Heart right ventricle (tissue), 16 donors: ENCODE measurements around the gene IGFALS. TPM values are rescaled to one million over a fixed set of nuclear protein-coding genes. Genes with fewer than 3 reads are reported as not detected.

Experiments used
- ATAC-seq, 8 donors: fragments of 200-7000 bp; cut with Tn5 transposase; one replicate each; pipeline ENCODE4 v1.9.1; 2020; ENCODE audit warnings: mild to moderate bottlenecking in 8 of 8, moderate library complexity in 8 of 8, moderate number of reproducible peaks in 1 of 8
- DNase-seq, 2 donors: peaks; one replicate each; pipeline ENCODE4 v3.0.0-alpha.2; 2020
- H3K27ac ChIP-seq, 10 donors: fragments of 200-600 bp; sonication (generic) in 2 of 10; one replicate each; pipeline versions ENCODE4 v1.5.0 to v1.8.0; 2020 to 2022; ENCODE audit warnings: mild to moderate bottlenecking in 3 of 10
- H3K27me3 ChIP-seq, 7 donors: fragments of 200-600 bp; one replicate each; pipeline ENCODE4 v1.8.0; 2021 to 2022; ENCODE audit warnings: mild to moderate bottlenecking in 2 of 7
- H3K36me3 ChIP-seq, 9 donors: fragments of 200-600 bp; sonication (generic) in 1 of 9; one replicate each; pipeline versions ENCODE4 v1.5.0 to v1.8.0; 2020 to 2022; ENCODE audit warnings: mild to moderate bottlenecking in 2 of 9
- H3K4me1 ChIP-seq, 9 donors: fragments of 200-600 bp; sonication (generic) in 1 of 9; one replicate each; pipeline versions ENCODE4 v1.5.0 to v1.8.0; 2020 to 2022; ENCODE audit warnings: mild to moderate bottlenecking in 4 of 9
- H3K4me3 ChIP-seq, 10 donors: fragments of 200-600 bp; sonication (generic) in 2 of 10; one replicate each; pipeline versions ENCODE4 v1.5.0 to v1.8.0; 2020 to 2022; ENCODE audit warnings: mild to moderate bottlenecking in 7 of 10, moderate library complexity in 2 of 10
- H3K9me3 ChIP-seq, 11 donors: fragments of 200-600 bp in 10 of 11; sonication (generic) in 2 of 11; one replicate each; pipeline versions ENCODE4 v1.5.0 to v1.8.0; 2013 to 2022; ENCODE audit warnings: mild to moderate bottlenecking in 2 of 11, control low read depth in 1 of 11, moderate library complexity in 1 of 11
- WGBS, 2 donors: extraction: QIAGEN DNeasy Blood & Tissue Kit; methylation state at CpG; one replicate each; pipeline ENCODE4 v1.1.7; 2013; ENCODE audit warnings: inconsistent platforms in 1 of 2; 5-methylcytosine and 5-hydroxymethylcytosine counted together
- intact Hi-C, 10 donors: fragments of 100-400 bp; cut with DNase I; formaldehyde crosslinking; loops; one replicate each; pipeline versions ENCODE4 v1.11.1 to v1.14.2; 2022
- polyA plus RNA-seq, 2 donors: library from polyadenylated mRNA; stranded (reverse); fragments of 200-250 nt; gene quantifications; one replicate each; pipeline ENCODE4 v1.2.3, GENCODE V29; 2013
- total RNA-seq, 10 donors: library from RNA; stranded (reverse); fragmentation: NEBNext Ultra II Directional in 3 of 10; extraction: Animal tissue kit (Norgen Biotek cat#: 25700) in 3 of 10; gene quantifications; one replicate each; pipeline versions ENCODE4 v1.2.1 to v1.2.4, GENCODE V29; 2021 to 2023
- TF ChIP-seq, protein P1 (sequence below), 9 donors: fragments of 200-600 bp; sonication (generic) in 2 of 9; IDR thresholded peaks; one replicate each; pipeline versions ENCODE4 v1.5.0 to v1.8.0; 2021 to 2022; ENCODE audit warnings: antibody characterized with exemption in 9 of 9, mild to moderate bottlenecking in 5 of 9, moderate library complexity in 1 of 9
- donor health status: Arrhythmogenic right ventricular cardiomyopathy.
- donor health status: ischemic (EF 13 %, LVEDD 7.1; RV severe dilation, severe dysfunction).
- donor health status: healthy with polysubstance abuse.
- donor health status: DM: no; HTN: yes; CAD: no.
- donor health status: DM: no; HTN: no; CAD: no.
- donor health status: ischemic (EF 25% LVEDD 6.9; RV normal size, moderate dysfunction).
- donor health status: ischemic (EF 25% LVEDD 5.7; RV mildly dilated, moderate dysfunction).
- donor health status: healthy.
- donor health status: DM: yes; HTN: yes; CAD: no.
- donor health status: Ischemic cardiomyopathy.
- donor health status: ischemic (EF 35%, LVEDD 5.7; RV mildly dilated, moderate dysfunction).
- donor health status: nonischemic (EF 11% LVEDD 7.7; RV severe dilation, severe dysfunction).
- donor health status: DM: yes; HTN: yes; CAD: no.
- donor health status: PGD.
- donor health status: ischemic (EF 29% LVEDD 5.4; RV normal size, mild dysfunction).
- donor health status: nonischemic (EF 23%, LVEDD 6.1; RV moderate dilation, normal function).

Gene IGFALS
- total and polyA plus RNA-seq, 12 donors, result 0.04 to 0.59 (median 0.13) TPM; not detected in 6

DNA sequence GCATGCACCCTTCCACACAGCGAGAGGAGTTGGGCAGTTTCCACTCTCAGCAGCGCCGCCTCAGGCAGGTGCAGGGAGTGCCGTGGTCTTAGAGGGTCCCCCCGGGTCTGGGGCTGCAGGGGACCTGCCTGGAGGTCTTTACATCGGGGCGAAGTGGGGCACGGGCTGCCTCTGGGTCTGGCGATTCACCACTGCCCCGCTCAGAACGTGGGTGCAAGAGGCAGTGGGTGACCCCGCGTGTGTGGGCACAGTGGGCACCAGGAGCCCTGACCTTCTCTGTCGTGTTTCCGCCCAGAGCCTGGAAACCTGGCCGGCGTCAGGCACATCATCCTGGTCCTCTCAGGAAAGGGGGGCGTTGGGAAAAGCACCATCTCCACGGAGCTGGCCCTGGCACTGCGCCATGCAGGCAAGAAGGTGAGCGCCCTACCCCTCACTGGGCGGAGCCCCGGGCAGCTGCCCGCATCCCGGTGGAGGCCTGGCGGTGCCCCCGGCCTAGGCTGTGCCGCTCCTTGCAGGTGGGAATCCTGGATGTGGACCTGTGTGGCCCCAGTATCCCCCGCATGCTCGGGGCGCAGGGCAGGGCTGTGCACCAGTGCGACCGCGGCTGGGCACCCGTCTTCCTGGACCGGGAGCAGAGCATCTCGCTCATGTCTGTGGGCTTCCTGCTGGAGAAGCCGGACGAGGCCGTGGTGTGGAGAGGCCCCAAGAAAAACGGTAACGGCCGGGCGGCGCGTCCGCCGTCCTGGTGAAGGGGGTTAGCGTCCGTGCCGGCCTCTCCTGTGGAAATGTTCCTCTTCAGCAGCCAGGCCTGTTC lies 7.1 kb downstream of the IGFALS start:
- intact Hi-C loops, result no loop called here
- no peaks in the 10 kb centered on the region for H3K9me3 ChIP-seq
- no peak for ATAC-seq
- no peaks in the 10 kb centered on the region for H3K27me3 ChIP-seq
- no peak overlapping the region for H3K4me3 ChIP-seq
- DNase-seq, result peak in 1 of 2 donors; percentile 16
- no peak overlapping the region for H3K27ac ChIP-seq
- TF ChIP-seq, protein P1, sequence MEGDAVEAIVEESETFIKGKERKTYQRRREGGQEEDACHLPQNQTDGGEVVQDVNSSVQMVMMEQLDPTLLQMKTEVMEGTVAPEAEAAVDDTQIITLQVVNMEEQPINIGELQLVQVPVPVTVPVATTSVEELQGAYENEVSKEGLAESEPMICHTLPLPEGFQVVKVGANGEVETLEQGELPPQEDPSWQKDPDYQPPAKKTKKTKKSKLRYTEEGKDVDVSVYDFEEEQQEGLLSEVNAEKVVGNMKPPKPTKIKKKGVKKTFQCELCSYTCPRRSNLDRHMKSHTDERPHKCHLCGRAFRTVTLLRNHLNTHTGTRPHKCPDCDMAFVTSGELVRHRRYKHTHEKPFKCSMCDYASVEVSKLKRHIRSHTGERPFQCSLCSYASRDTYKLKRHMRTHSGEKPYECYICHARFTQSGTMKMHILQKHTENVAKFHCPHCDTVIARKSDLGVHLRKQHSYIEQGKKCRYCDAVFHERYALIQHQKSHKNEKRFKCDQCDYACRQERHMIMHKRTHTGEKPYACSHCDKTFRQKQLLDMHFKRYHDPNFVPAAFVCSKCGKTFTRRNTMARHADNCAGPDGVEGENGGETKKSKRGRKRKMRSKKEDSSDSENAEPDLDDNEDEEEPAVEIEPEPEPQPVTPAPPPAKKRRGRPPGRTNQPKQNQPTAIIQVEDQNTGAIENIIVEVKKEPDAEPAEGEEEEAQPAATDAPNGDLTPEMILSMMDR (IDR thresholded peaks at IDR 0.05), result no peak
- 88 to 89% methylated on average over 51 of the region's 51 CpGs for WGBS, 2 donors
- peaks cover 0 to 58% (median 12%) of the 10 kb centered on the region in 9 donors for H3K36me3 ChIP-seq
- peaks cover 5 to 37% (median 18%) of the 10 kb centered on the region in 9 donors for H3K4me1 ChIP-seq

DNA sequence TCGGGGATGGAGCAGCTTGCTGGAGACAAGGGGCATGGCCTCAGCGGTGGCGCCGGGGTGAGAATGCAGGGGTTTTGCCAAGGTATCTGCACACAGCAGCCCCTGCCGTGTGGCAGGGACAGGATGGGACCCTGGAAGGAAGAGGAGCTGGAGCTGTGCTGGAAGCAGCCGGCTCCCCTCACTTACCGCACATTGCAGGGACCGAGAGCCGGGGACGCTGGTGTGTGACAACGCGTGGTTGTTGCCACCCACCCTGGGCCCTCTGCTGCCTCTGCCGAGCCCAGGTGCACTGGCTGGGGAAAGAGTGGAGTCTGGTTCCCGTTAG lies 7.7 kb downstream of the IGFALS start:
- 87 to 91% methylated on average over 14 of the region's 14 CpGs for WGBS, 2 donors
- no peaks in the 10 kb centered on the region for H3K9me3 ChIP-seq
- no peaks in the 10 kb centered on the region for H3K27me3 ChIP-seq
- ATAC-seq (no peak), DNase-seq (peak in 1 of 2 donors; percentile 14)
- H3K4me3 ChIP-seq, result no peak overlapping the region
- H3K4me1 ChIP-seq, result peaks cover 11 to 43% (median 24%) of the 10 kb centered on the region in 9 donors
- peaks cover 0 to 56% (median 12%) of the 10 kb centered on the region in 9 donors for H3K36me3 ChIP-seq
- intact Hi-C loops, result no loop called here
- TF ChIP-seq, protein P1 (IDR thresholded peaks at IDR 0.05), result no peak
- H3K27ac ChIP-seq, result no peak overlapping the region

GRCh38 chr16:1784977-1785845 lies 8.3 kb downstream of the IGFALS start:
- Histone ChIP-seq H3K27ac (no peak overlapping the region), H3K9me3 (no peaks in the 10 kb centered on the region), H3K36me3 (peaks cover 0 to 58% (median 12%) of the 10 kb centered on the region in 9 donors), H3K4me1 (peaks cover 12 to 49% (median 30%) of the 10 kb centered on the region in 9 donors), H3K4me3 (no peak overlapping the region), H3K27me3 (no peaks in the 10 kb centered on the region)
- WGBS, 2 donors, result 89 to 92% methylated on average over 26 of the region's 26 CpGs
- TF ChIP-seq, protein P1 (IDR thresholded peaks at IDR 0.05), result no peak
- intact Hi-C loops, result no loop called here
- ATAC-seq (no peak), DNase-seq (peak in 1 of 2 donors; percentile 10)
